Measurements from ENCODE around the gene ATOSB.

Gene ATOSB

DNA sequence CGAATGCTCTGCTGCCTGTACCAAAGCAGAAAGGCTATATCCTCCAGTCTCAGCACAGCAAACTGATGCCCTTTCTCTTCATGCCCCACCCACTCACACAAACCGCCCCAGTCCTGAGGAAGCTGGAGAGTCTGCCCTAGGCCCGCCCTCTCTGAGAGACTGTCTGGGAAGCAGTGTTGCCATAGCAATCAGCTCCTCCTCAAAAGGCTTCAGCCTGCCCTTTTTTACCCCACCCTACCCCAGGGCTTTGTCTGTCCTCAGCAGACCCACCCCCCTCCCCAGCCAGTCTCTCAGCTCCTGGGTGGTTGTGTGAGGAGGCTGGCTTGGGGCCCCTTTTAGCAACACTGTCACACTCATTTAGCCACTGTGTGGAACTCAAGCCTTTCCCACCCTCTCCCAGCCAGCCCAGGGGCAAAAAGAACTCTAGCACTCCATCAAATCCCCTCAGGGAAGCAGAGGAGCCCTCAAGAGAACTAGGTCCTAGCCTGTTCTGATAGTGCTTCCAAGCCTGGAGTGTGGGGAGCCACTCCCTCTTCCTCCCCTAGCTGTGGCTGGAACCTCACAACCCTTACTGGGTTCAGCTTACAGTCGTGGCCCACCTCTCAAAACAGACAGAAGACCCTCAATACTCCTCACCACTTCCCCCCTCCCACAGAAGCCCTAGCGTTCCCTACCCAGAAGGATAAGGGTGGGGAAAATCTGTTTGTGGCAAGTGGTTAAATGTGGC lies 1.4 kb downstream of the ATOSB start:
- peak in 1 of 2 donors; percentile 36 for DNase-seq (ENCODE audit: low read depth in 1 of 2, low spot score in 1 of 2)

DNA sequence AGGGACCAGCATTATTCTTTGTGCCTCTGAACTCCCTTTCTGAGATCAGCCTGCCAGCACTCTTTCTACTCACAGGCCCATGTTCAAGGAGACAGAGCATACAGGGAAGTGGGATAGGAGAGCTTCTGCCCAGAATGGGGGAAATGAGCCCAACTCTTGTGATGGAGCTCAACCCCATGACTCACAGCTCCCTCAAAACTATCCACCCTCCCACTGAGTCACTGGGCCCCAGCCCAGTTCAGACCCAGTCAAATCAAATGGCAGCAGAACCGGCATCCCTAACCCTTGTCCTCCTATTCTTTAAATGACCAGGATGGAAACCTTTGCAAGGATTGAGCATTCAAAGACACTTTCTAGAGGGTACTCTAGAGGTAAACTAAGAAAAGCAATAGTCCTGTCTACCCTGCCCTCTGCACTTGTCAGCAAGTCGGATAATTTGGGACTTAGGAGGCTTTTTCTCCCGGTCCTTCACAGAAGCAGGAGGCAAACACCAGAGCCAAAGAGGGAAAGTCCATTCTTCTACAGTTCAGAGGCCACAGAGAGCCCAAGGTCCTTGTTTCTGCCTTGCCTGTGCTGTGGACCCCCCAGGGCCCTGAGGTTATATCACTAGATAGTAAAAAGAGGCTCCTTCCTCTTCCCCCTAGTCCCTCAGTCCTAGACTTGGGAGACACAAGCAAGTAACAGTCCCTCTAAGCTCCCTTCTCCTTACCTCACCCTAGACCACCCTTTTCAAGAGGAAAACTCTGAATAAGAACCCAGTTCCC lies 3.2 kb downstream of the ATOSB start:
- DNase-seq (ENCODE audit: low read depth in 1 of 2, low spot score in 1 of 2) = no peak

DNA sequence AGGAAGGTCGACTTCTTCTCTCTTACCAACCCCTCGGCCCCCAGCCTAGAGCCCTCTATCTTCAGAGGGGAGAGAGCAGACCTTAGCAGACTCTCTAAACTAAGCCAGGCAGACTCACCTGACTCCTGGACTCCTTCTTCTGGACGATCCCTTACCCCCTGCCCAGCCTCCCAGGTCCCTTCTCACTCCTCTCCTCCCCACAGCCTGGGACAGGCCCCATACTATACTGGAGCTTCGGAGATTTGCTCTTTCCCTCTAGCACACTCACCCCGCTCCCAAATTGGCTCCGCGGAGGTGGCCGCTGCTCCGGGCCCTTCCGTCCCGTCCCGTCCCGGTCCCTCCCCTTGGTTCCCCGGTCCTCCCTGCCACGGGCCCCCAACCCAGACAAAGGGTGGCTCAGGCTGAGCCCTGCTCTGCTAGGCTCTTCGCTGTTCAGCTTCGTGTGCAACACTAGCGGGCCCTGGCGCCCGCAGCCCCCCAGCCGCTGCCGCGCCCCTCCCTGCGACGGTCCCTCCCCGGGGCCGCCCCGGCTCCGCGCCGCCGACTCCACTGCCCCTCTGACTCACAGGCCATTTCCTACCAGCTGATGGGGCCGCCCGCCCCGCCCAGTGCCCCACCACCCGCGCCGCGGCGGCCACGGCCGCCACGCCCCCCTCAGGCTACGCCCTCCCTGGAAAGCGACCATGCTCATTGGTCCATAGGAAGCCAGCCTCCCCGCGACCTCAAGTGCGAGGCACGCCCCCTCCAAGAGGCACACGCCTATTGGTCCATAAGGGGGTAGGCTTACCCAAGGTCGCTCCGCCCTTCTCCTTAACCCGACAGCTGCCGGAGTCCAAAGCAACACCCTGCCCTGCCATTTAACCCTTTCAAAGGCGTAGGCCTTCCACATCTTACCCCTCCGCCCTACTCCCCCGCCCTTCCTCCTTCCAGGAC lies 4.4 kb downstream of the ATOSB start:
- peak; percentile 92 to 93 for DNase-seq (ENCODE audit: low read depth in 1 of 2, low spot score in 1 of 2)

DNA sequence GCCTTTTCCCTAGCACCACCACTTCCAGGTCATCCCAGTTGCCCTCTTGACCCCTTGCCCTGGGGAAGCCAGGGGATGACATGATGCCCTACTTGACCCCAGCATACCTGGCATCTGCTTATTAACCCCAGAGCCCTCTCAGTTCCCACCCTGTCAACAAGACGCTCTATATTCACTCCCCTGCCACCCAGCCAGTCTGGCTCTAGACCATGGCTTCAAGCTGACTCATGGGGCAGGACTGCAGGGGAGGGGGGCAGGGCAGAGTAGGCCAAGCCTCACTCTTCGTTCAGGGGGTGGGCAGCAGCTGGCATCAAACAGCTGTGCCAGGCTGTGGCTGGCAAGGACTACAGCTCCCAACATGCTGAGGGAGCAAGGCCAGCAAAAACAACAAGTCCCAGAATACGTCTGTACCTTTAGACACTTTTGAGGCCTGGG lies 5.3 kb downstream of the ATOSB start:
- DNase-seq (ENCODE audit: low read depth in 1 of 2, low spot score in 1 of 2) = no peak

DNA sequence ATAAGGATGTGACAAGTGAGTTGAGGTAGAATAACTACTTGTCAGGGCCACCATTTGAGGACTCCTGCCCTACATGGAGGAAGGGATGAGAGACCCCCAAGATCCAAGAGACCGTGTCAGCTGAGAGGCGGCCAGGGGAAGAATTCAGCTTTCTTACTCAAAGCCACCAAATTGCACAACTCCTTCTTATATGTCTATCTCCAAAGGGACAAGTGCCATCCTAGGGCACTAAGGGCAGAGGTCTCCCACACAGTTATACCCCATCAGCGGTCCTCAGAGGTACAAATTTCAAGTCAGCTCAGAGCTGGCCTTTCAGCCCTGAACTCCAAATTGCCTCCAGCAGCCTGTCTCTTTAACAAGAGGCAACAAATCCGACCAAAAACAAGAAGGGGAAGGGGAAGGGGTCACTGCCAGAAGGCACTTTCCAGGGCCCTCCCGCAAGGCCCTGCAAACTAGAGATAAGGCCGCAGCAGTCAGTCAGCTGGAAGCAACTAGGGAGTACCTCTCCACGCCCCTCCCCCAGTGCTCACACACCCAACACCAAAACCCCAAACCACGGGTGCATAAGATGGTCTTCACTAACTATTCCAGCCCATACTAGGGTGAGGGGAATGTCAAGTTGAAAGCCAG lies 6.6 kb downstream of the ATOSB start:
- DNase-seq (ENCODE audit: low read depth in 1 of 2, low spot score in 1 of 2) = no peak

DNA sequence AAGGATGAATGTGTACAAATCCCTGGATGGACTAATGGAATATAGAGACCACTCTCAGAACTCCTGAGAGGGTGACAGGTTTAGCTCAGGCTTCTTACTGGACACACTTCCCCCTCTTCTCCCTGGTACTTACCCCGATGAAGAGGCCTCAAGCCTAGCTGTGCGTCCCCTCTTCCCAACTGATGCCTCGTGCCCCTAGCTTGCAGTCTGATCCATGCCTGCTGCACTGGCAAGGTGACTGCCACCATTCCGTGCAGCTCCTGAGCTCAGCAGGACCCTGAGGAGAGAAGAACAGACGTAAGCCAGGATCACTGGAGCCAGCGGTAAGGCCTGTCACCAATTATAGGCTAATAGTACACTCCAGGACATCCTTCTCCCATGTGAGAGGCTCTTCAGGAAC lies 7.2 kb downstream of the ATOSB start:
- DNase-seq (ENCODE audit: low read depth in 1 of 2, low spot score in 1 of 2) = no peak

DNA sequence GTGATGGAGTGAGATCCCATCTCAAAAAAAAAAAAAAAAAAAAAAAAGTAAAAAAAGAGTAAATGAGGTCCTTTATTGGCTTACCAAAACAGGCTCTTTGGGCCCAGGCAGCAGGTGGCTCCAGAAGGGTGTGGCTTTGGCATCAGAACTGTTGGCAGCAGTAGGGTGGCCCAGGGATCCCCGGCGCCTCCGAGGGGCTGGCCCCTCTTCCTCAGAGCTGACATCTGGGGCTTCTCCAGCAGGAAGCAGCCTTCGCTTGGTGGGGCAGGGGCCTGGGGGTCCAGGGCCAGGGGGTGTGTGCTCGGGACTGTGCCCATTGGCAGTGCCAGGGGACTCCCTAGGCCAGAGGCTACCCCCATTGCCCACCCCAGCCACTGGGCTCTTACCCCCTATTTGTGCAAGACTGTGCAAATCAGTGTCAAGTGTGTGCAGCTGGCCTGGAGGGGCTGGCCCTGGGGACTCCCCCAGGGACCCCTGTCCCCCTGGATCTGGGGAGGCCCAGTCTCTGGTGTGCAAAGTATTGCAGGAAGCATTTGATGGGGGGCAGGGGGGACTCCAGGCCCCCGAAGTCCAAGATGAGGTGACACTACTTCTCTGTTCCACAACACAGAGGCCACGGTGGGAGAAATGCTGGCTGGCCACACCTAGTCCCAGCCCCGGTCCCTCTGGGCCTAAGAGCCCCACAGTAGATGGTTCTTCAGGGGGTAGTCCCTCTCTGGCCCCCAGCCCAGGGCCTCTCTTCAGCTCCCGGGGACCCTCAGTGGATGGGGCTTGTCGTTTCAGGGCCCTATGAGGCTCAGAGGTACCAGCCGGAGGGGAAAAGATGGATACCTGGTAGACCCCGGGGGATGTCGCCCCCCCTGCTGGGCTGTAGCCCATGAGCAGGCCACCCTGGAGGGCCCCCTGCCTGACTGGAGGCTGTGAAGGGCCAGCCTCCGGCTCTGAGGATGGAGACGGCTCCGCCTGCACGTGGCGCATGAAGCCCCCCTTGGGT lies 8.1 kb downstream of the ATOSB start:
- DNase-seq (ENCODE audit: low read depth in 1 of 2, low spot score in 1 of 2) = no peak

DNA sequence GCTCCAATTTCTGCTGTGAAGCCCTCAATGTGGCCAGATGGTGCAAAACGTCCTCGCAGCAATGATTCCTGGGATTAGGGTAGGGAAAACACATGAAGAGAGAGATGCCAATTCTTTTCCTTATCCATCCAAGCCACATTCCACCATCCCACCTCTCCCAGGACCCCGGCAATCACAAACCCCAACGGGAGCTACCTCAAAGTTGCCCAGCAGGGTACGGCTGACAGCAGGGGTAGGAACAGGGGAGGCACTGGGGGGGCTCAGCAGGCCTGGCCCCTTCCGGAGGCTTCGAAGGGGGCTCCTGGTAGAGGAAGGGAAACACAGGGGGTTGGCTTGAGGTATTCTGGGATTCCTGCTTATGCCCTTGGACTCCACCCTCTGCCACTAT lies 9.3 kb downstream of the ATOSB start:
- no peak for DNase-seq (ENCODE audit: low read depth in 1 of 2, low spot score in 1 of 2)

DNA sequence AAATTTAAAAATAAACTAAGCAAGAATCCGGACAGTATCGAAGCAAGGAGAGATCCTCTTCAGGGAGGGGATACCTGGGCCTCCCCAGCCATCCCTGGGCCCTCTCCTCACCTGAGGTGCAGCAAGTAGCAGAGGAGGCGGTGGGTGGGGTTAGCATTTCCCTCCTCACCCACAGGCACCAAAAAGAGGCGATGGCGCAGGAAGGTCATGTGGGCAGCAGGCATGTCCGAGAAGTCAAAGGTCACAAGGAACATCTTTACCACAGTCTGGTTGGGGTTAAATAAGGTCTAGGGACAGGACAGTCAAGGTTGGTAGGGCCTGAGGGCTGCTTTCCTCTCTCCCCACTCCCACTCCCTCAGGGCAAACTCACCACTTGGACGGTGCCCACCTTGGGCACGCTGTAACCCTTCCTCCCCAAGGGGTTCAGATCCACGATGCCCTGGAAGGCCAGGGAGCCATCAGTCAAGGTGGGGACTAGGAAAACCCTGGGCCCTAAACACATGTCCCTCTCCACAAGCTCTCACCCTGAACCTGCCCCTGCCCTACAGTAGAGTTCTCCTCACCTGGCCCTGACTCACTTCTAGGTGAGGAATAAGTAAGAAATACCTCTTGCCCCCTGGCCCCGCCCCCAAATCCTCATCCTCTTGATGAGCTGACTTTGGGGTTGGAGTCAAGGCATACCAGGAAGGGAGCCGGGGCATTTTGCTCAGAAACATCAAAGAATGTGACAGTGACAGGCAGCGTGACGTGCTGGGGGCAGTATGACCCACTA lies 9.9 kb downstream of the ATOSB start:
- DNase-seq (ENCODE audit: low read depth in 1 of 2, low spot score in 1 of 2) = no peak

DNA sequence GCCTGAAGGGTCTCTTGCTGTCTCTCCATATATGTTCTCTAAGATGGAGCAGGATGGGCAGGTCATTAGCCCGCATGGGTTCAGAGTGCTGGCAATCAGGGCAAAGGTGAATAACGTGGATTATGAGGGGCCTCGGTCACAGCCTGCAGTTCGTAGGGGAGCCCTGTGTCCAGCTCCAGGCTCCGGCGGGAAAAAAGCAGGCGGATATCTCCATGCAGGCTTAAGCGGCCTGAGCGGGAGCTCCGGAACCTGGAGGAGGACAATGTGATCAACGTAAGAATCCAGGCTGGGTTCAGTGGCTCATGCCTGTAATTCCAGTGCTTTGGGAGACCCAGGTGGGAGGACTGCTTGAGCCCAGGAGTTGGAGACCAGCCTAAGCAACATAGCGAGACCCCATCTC lies 10.5 kb downstream of the ATOSB start:
- no peak for DNase-seq (ENCODE audit: low read depth in 1 of 2, low spot score in 1 of 2)

DNA sequence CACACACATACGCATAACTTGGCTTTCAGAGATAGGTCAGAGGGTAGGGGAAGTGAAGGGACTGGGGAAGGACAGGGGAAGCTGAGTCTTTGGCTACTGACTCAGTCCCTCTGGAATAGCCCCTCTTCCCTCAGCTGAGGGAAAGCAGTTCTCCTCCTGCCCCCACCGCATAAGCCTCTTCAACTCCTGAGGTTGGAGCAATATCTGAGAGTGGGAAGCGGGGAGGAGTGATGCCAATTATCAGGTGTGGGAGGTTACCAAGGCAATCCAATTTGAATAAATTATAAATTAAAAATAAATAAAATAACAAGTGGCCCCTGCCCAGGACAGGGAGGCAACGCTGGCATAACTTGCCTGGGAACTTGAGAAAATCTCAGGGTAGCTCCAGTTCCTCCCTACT lies 11.1 kb downstream of the ATOSB start:
- DNase-seq (ENCODE audit: low read depth in 1 of 2, low spot score in 1 of 2) = no peak

DNA sequence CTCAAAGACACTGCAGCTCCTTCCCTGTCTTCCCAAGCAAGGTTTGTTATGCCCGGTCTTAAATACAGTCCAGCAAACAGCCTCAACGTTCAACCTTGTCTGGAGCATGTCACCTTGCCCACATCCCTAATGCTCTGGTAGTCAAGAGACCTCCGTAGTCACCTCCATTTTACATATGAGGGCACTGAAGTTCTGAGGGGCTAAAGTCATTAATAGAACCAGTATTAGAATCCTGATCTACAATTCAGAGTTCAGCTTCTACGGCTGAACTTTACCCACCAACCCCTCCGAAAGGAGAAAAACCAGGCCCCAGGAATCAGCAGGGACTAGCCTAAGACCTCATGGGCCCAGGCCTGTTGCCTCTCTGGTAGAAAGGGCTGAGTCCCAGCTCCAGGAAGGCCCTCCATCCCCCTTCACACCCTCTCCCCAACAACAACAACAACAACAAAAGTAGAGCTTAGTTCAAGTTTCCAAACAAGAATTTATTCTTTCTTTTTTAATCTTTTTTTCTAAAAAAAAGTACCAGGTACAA lies 11.9 kb downstream of the ATOSB start:
- no peak for DNase-seq (ENCODE audit: low read depth in 1 of 2, low spot score in 1 of 2)

DNA sequence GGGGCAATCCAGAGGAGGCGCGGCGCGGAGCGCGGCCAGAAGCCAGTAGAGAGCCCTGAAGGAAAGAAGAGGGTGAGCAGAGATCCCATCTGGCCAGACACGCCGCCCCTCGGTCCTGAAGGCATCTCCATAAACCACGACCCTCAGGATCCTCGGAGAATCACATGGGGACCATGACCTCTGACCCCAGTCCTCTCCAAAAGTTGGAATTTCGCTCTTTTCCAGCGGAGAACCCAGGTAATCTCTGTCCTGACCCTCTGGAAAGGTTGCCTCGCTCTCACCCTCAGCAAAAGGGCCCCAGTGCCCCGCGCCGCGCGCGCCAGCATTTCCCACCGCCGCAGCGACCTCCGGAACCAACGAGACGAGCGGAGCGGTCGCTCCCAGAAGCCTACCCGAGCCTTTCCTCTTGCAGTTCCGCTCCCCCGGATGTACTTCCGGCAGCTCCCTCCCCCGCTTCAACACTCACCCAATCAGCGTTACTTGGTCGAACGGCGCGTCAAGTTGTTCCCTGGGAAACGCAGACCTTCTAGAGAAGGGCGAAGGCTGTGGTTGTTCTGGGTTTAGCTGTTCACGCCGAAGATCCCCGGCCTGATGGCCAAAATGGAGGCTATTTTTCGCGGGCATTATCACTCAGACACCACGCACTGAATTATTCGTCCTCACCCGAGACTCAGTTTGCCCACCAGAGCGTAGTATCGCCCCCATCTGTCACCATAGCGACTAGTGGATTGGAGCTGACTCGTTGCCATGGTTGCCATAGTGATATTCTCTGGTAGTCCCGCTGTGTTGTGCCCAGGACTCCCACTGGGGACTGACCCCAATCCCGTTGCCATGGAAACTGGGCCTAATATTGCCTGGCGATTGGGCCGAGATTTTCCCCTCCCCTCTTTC lies 12.6 kb downstream of the ATOSB start, which contains the start of gene STOML2:
TSS of gene STOML2 (minus strand) at position 363 of the 891 bp plus-strand sequence. CDS start at position 326, 37 bp downstream.
- DNase-seq (ENCODE audit: low read depth in 1 of 2, low spot score in 1 of 2) = peak; percentile 79 to 80

DNA sequence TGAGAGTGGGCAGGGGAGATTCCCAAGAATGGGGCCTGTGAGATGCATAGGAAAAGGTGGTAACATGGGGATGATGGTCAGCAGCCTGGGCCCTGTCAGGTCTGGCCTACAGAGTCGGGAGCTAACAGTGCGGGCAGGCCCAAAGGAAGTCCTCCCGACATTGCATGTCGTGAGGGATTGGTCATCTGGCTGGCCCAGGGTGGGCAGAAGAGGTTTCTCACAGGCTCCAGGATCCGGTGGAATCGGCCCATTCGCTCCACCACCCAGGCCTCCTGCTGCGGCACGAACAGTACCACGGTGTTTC lies 13.2 kb downstream of the ATOSB start:
- no peak for DNase-seq (ENCODE audit: low read depth in 1 of 2, low spot score in 1 of 2)

DNA sequence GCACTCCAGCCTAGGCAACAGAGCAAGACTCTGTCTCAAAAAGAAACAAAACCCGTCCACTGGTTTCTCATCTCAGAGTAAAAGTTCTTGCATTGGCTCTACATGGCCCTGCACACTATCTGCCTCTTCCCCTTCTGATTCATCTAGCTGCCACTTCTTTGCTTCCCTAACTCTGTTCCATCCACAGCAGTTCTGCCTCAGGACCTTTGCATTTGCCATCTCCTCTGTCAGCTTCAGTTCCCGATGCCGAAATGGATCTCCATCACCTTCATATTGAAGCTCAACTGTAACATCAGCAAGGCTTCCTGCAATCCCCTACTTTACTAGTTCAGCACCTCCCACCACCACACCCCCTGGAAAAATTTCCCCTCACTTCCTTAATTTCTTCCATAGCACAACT lies 18.1 kb downstream of the ATOSB start:
- DNase-seq (ENCODE audit: low read depth in 1 of 2, low spot score in 1 of 2) = no peak

DNA sequence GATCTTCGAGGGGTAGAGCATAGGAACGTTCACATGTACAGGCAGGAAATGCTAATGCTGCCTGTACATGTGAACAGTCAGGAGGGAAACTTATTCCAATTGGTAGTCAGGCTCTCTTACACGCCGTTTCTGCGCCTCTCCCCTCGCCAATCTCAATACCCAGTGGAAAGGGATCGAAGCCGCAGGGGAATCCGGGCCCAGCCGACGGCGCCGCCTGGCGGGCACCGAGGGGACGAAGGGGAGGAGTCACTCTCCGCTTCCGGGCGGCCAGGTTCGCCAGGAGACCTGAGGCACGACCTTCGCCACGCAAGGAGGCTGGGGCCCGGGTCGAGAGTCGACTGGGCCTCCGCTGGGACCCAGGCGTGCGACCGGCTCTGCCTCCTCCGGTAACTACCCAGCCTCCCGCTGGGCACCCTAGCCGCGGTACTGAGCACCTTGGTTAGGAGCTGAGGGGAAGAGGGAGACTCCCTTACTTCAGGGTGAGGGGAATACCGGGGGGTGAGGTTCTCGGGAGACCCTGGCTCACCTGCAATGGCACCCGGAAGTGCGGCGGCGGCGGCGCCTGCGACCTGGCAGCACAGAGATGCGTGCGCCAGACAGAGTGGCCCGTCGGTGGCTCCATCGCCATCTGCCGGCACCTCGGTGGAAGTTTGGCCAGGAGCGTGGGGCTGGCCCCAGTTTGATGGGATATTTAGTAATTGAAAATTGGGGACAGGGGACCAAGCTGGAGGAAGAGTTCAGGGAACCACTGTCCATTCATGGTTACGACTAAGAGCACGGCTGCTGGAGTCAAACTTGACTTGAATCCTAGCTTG lies 19.4 kb downstream of the ATOSB start, which contains the start of gene PIGO:
TSS of gene PIGO (minus strand) at position 557 of the 815 bp plus-strand sequence. CDS start 1,026 bp downstream, outside the sequence.
- peak; percentile 77 to 85 for DNase-seq (ENCODE audit: low read depth in 1 of 2, low spot score in 1 of 2)

DNA sequence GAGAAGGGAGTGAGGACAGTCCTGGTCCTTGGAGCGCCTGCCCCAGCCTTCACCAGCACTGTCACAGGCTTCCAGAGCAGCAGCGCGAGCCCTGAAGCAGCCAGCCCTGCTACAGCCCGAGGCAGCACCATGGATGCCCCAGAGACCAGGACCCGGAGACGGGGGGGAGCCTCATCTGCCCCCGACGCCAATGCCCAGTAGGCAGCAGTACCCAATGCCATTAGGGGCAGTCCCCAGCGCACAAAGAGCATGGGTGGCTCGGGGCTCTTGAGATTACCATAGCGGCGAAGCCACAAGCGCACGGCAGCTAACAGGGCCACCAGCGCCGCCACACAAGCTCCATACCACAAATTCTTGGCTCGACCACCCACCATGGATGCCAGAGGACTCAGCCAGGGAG lies 24.1 kb downstream of the ATOSB start:
- DNase-seq (ENCODE audit: low read depth in 1 of 2, low spot score in 1 of 2) = no peak
